CD4-positive, alpha-beta memory T cell (primary cell): ENCODE results near the gene PPM1N. TPM values are rescaled to one million over a fixed set of nuclear protein-coding genes. Genes with fewer than 3 reads are reported as not detected.
A peak's percentile ranks its signal among the peaks of the same experiment; 100 is the strongest.

Experiments used
- CTCF ChIA-PET: fragments of 350-600 bp; sonication (Branson Sonifier 250); formaldehyde crosslinking; loops from one replicate; lab custom pipeline; 2021; ENCODE audit warnings: inconsistent platforms; ENCODE audit not compliant: partially characterized antibody; lab: Charles Lee
- POLR2A ChIA-PET: fragments of 350-600 bp; sonication (Branson Sonifier 250); formaldehyde crosslinking; loops from one replicate; lab custom pipeline; 2021; ENCODE audit not compliant: partially characterized antibody; lab: Charles Lee
- DNase-seq, 5 donors: peaks; one replicate each; pipeline versions ENCODE4 v3.0.0 to v3.0.0-alpha.2; 2020 to 2022; ENCODE audit warnings: mixed read lengths in 1 of 5
- H3K27ac ChIP-seq: one replicate; pipeline ENCODE4 v1.7.0; 2013; ENCODE audit warnings: low read depth, low read length
- H3K27me3 ChIP-seq: 2 replicates; pipeline ENCODE4 v1.7.0; 2013; ENCODE audit warnings: mild to moderate bottlenecking, low read length, moderate library complexity; ENCODE audit not compliant: insufficient read depth
- H3K36me3 ChIP-seq: 2 replicates; pipeline ENCODE4 v1.7.0; 2013; ENCODE audit warnings: mild to moderate bottlenecking, low read length, moderate library complexity; ENCODE audit not compliant: insufficient read depth
- H3K4me1 ChIP-seq: 2 replicates; pipeline ENCODE4 v1.7.0; 2013; ENCODE audit warnings: mild to moderate bottlenecking, low read length, moderate library complexity; ENCODE audit not compliant: insufficient read depth
- H3K4me3 ChIP-seq, 2 donors: one replicate each; pipeline ENCODE4 v1.7.0; 2013; ENCODE audit warnings: low read length in 2 of 2, mild to moderate bottlenecking in 1 of 2
- H3K9me3 ChIP-seq, 2 donors: one replicate each; pipeline ENCODE4 v1.7.0; 2013; ENCODE audit warnings: low read length in 2 of 2, control low read depth in 1 of 2; ENCODE audit not compliant: control insufficient read depth in 1 of 2
- H3K27ac Mint-ChIP-seq, 7 donors: one replicate each; pipeline ENCODE4 v1.8.0; 2020 to 2021; ENCODE audit warnings: mixed read lengths in 7 of 7, mild to moderate bottlenecking in 6 of 7, inconsistent platforms in 3 of 7, moderate library complexity in 3 of 7
- H3K27me3 Mint-ChIP-seq, 2 donors: one replicate each; pipeline ENCODE4 v1.8.0; 2020 to 2021; ENCODE audit warnings: mixed read lengths in 2 of 2
- H3K36me3 Mint-ChIP-seq, 2 donors: one replicate each; pipeline ENCODE4 v1.8.0; 2020 to 2021; ENCODE audit warnings: mixed read lengths in 2 of 2, inconsistent platforms in 1 of 2, mild to moderate bottlenecking in 1 of 2
- H3K4me1 Mint-ChIP-seq, 4 donors: one replicate each; pipeline ENCODE4 v1.8.0; 2020 to 2021; ENCODE audit warnings: mixed read lengths in 4 of 4, mild to moderate bottlenecking in 1 of 4
- H3K4me3 Mint-ChIP-seq, 8 donors: one replicate each; pipeline ENCODE4 v1.8.0; 2020 to 2021; ENCODE audit warnings: mixed read lengths in 8 of 8, mild to moderate bottlenecking in 7 of 8, moderate library complexity in 6 of 8, inconsistent platforms in 3 of 8
- H3K9me3 Mint-ChIP-seq, 8 donors: one replicate each; pipeline ENCODE4 v1.8.0; 2020 to 2021; ENCODE audit warnings: mixed read lengths in 8 of 8, mild to moderate bottlenecking in 5 of 8, inconsistent platforms in 3 of 8, moderate library complexity in 1 of 8
- intact Hi-C: fragments of 100-400 bp; cut with micrococcal nuclease; formaldehyde crosslinking; loops from one replicate; pipeline ENCODE4 v1.15.1; 2023
- polyA plus RNA-seq, 2 donors: library from polyadenylated mRNA; unstranded; fragments of 300-500 nt; fragmentation: Illumina TruSeq; gene quantifications; one replicate each; pipeline ENCODE4 v1.2.3, GENCODE V29; 2021
- total RNA-seq, 2 experiments: library from RNA; stranded (reverse); gene quantifications; one replicate each; pipeline ENCODE4 v1.2.3, GENCODE V29; 2021

PPM1N gene
- total and polyA plus RNA-seq, 4 experiments from 2014 or later: 3.7 to 7.9 (median 4.9) TPM

- Histone ChIP-seq H3K36me3 (no peaks in the 10 kb centered on the region), H3K4me3 (no peak overlapping the region), H3K27me3 (no peaks in the 10 kb centered on the region), H3K9me3 (no peaks in the 10 kb centered on the region), H3K27ac (no peak overlapping the region), H3K4me1 (peaks cover 70% of the 10 kb centered on the region)
- peaks cover 0 to 17% of the 10 kb centered on the region in 2 donors for H3K36me3 Mint-ChIP-seq
- no peak for DNase-seq
- H3K27ac Mint-ChIP-seq: peak overlapping the region; percentile 29 to 99 (median 80)
- POLR2A ChIA-PET: interaction anchor here (0.7 to 1.4 kb wide), 2 partner anchors 32 to 47 kb away, joined by 3 read pairs; no protein-coding TSS in a partner anchor
- peaks cover 37 to 77% (median 54%) of the 10 kb centered on the region in 4 donors for H3K4me1 Mint-ChIP-seq
- CTCF ChIA-PET: interaction anchor here (0.6 to 1.6 kb wide), 3 partner anchors 14 to 183 kb away, joined by 3 to 4 read pairs (median 3); partner anchors contain the start of gene RTN2
- peak overlapping the region; percentile 21 to 97 (median 76) for H3K4me3 Mint-ChIP-seq
- H3K9me3 Mint-ChIP-seq: peaks cover 0 to 2% (median 0%) of the 10 kb centered on the region in 8 donors
- intact Hi-C loops: no loop called here
- H3K27me3 Mint-ChIP-seq: no peaks in the 10 kb centered on the region
Measured at GRCh38 chr19:45511074-45511473, 12.8 kb downstream of the PPM1N start.

- no peak for DNase-seq
- intact Hi-C loops: no loop called here
- no peaks in the 10 kb centered on the region for H3K9me3 ChIP-seq
- Mint-ChIP-seq H3K27me3 (no peaks in the 10 kb centered on the region), H3K36me3 (peaks cover 5 to 19% of the 10 kb centered on the region in 2 donors), H3K27ac (peak overlapping the region; percentile 36 to 90 (median 78)), H3K4me3 (peak overlapping the region in 7 of 8 donors; percentile 22 to 62 (median 38)), H3K4me1 (peaks cover 34 to 71% (median 55%) of the 10 kb centered on the region in 4 donors), H3K9me3 (no peaks in the 10 kb centered on the region)
- no peak overlapping the region for H3K4me3 ChIP-seq
- POLR2A ChIA-PET: interaction anchor here (0.9 kb wide), 1 partner anchor 14 kb away, joined by 4 read pairs; no protein-coding TSS in a partner anchor
- H3K36me3 ChIP-seq: peaks cover 5% of the 10 kb centered on the region
- CTCF ChIA-PET: interaction anchor here (1.3 to 1.9 kb wide), 2 partner anchors 28 to 129 kb away, joined by 4 to 5 read pairs; no protein-coding TSS in a partner anchor
- no peak overlapping the region for H3K27ac ChIP-seq
- no peaks in the 10 kb centered on the region for H3K27me3 ChIP-seq
- peaks cover 66% of the 10 kb centered on the region for H3K4me1 ChIP-seq
Measured at GRCh38 chr19:45512881-45513483, 14.7 kb downstream of the PPM1N start.

- peak overlapping the region in 7 of 8 donors; percentile 57 to 76 (median 67) for H3K4me3 Mint-ChIP-seq
- no peak for DNase-seq
- Histone ChIP-seq H3K27me3 (no peaks in the 10 kb centered on the region), H3K9me3 (no peaks in the 10 kb centered on the region), H3K4me1 (peaks cover 63% of the 10 kb centered on the region), H3K27ac (peak overlapping the region; percentile 70), H3K36me3 (peaks cover 5% of the 10 kb centered on the region), H3K4me3 (no peak overlapping the region)
- intact Hi-C loops: no loop called here
- no peaks in the 10 kb centered on the region for H3K9me3 Mint-ChIP-seq
- ChIA-PET CTCF (interaction anchor here (2.2 kb wide), 1 partner anchor 12 kb away, joined by 7 read pairs; no protein-coding TSS in a partner anchor), POLR2A (interaction anchor here (0.6 to 0.8 kb wide), 2 partner anchors 45 to 493 kb away, joined by 3 to 5 read pairs; no protein-coding TSS in a partner anchor)
- no peaks in the 10 kb centered on the region for H3K27me3 Mint-ChIP-seq
- peaks cover 33 to 64% (median 51%) of the 10 kb centered on the region in 4 donors for H3K4me1 Mint-ChIP-seq
- peak overlapping the region; percentile 85 to 94 (median 92) for H3K27ac Mint-ChIP-seq
- H3K36me3 Mint-ChIP-seq: peaks cover 10 to 22% of the 10 kb centered on the region in 2 donors
Measured at GRCh38 chr19:45514376-45515051, 16.3 kb downstream of the PPM1N start.

GRCh38 chr19:45515081-45515624 lies 16.9 kb downstream of the PPM1N start:
- Mint-ChIP-seq H3K36me3 (peaks cover 10 to 26% of the 10 kb centered on the region in 2 donors), H3K4me1 (peaks cover 29 to 57% (median 46%) of the 10 kb centered on the region in 4 donors), H3K27ac (peak overlapping the region; percentile 85 to 91 (median 91)), H3K4me3 (peak overlapping the region in 7 of 8 donors; percentile 52 to 71 (median 57)), H3K27me3 (no peaks in the 10 kb centered on the region), H3K9me3 (no peaks in the 10 kb centered on the region)
- peak overlapping the region; percentile 70 for H3K27ac ChIP-seq
- CTCF ChIA-PET: interaction anchor here (1.1 to 2.2 kb wide), 4 partner anchors 9 to 126 kb away, joined by 3 to 7 read pairs (median 4); no protein-coding TSS in a partner anchor
- POLR2A ChIA-PET: interaction anchor here (0.6 to 1.1 kb wide), 3 partner anchors 46 to 494 kb away, joined by 3 to 5 read pairs (median 3); no protein-coding TSS in a partner anchor
- peaks cover 8% of the 10 kb centered on the region for H3K36me3 ChIP-seq
- DNase-seq: peak in 1 of 5 donors; percentile 61
- no peaks in the 10 kb centered on the region for H3K9me3 ChIP-seq
- peaks cover 57% of the 10 kb centered on the region for H3K4me1 ChIP-seq
- no peak overlapping the region for H3K4me3 ChIP-seq
- no peaks in the 10 kb centered on the region for H3K27me3 ChIP-seq
- intact Hi-C loops: no loop called here

- no peak overlapping the region for H3K4me3 ChIP-seq
- DNase-seq: no peak
- peaks cover 26 to 51% (median 41%) of the 10 kb centered on the region in 4 donors for H3K4me1 Mint-ChIP-seq
Measured at GRCh38 chr19:45515807-45516401, 17.7 kb downstream of the PPM1N start.

GRCh38 chr19:45517238-45517637 lies 19.0 kb downstream of the PPM1N start:
- no peak overlapping the region for H3K27ac ChIP-seq

More at GRCh38 chr19:45515807-45516401, 17.7 kb downstream of the PPM1N start:
- Mint-ChIP-seq H3K36me3 (peaks cover 10 to 29% of the 10 kb centered on the region in 2 donors), H3K4me3 (peak overlapping the region in 6 of 8 donors; percentile 42 to 71 (median 53)), H3K9me3 (no peaks in the 10 kb centered on the region), H3K27me3 (no peaks in the 10 kb centered on the region), H3K27ac (peak overlapping the region; percentile 85 to 91 (median 91))
- H3K27me3 ChIP-seq: no peaks in the 10 kb centered on the region
- H3K4me1 ChIP-seq: peaks cover 50% of the 10 kb centered on the region
- POLR2A ChIA-PET: interaction anchor here (1.1 kb wide), 1 partner anchor 126 kb away, joined by 3 read pairs; no protein-coding TSS in a partner anchor
- H3K9me3 ChIP-seq: no peaks in the 10 kb centered on the region
- CTCF ChIA-PET: interaction anchor here (1.1 to 2.2 kb wide), 5 partner anchors 8 to 126 kb away, joined by 3 to 7 read pairs (median 3); no protein-coding TSS in a partner anchor
- intact Hi-C loops: no loop called here
- H3K36me3 ChIP-seq: peaks cover 14% of the 10 kb centered on the region
- peak overlapping the region; percentile 70 for H3K27ac ChIP-seq

More at GRCh38 chr19:45517238-45517637, 19.0 kb downstream of the PPM1N start:
- peaks cover 10 to 37% of the 10 kb centered on the region in 2 donors for H3K36me3 Mint-ChIP-seq
- DNase-seq: no peak
- H3K9me3 ChIP-seq: no peaks in the 10 kb centered on the region
- H3K4me1 ChIP-seq: peaks cover 38% of the 10 kb centered on the region
- H3K27me3 Mint-ChIP-seq: no peaks in the 10 kb centered on the region
- H3K27ac Mint-ChIP-seq: peak overlapping the region in 6 of 7 donors; percentile 24 to 95 (median 46)
- no peaks in the 10 kb centered on the region for H3K27me3 ChIP-seq
- peaks cover 21 to 39% (median 31%) of the 10 kb centered on the region in 4 donors for H3K4me1 Mint-ChIP-seq
- peaks cover 20% of the 10 kb centered on the region for H3K36me3 ChIP-seq
- H3K4me3 ChIP-seq: no peak overlapping the region
- POLR2A ChIA-PET: no interaction called here
- peak overlapping the region in 1 of 8 donors; percentile 21 for H3K4me3 Mint-ChIP-seq
- no peaks in the 10 kb centered on the region for H3K9me3 Mint-ChIP-seq
- intact Hi-C loops: no loop called here
- CTCF ChIA-PET: no interaction called here
